ENCODE results near the gene HOXC10.

Gene HOXC10

DNA sequence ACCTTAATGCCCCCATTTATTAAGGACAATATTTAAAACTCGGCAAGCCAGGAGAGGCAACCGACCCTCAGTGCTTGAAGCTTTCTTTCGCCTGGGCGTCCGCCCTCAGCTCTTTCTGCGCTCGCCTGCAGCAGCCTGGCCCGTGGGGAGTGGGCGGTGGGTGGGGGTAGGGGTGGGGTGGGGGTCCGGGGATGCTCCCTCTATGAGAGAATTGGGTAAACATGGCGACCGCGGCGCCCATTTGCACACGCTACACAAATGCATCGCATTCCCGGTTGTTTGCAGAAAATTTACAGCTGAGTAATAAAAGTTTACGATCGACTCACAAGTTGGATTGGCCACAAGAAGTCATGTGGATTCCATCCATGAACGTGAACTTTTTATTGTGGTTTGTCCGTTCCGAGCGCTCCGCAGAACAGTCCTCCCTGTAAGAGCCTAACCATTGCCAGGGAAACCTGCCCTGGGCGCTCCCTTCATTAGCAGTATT, 31.6 kb downstream of the HOXC10 start:
- TF ChIP-seq, protein P1, sequence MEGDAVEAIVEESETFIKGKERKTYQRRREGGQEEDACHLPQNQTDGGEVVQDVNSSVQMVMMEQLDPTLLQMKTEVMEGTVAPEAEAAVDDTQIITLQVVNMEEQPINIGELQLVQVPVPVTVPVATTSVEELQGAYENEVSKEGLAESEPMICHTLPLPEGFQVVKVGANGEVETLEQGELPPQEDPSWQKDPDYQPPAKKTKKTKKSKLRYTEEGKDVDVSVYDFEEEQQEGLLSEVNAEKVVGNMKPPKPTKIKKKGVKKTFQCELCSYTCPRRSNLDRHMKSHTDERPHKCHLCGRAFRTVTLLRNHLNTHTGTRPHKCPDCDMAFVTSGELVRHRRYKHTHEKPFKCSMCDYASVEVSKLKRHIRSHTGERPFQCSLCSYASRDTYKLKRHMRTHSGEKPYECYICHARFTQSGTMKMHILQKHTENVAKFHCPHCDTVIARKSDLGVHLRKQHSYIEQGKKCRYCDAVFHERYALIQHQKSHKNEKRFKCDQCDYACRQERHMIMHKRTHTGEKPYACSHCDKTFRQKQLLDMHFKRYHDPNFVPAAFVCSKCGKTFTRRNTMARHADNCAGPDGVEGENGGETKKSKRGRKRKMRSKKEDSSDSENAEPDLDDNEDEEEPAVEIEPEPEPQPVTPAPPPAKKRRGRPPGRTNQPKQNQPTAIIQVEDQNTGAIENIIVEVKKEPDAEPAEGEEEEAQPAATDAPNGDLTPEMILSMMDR (IDR thresholded peaks at IDR 0.05; ENCODE audit: insufficient read depth, low read length, missing control alignments): no peak
- peak; percentile 86 for DNase-seq (ENCODE audit: low read depth, low spot score)
- POLR2A ChIA-PET: interaction anchor here (0.5 to 2.8 kb wide), 14 partner anchors 9 to 455 kb away, joined by 3 to 53 read pairs (median 4); partner anchors contain the start of genes HOXC10, HOXC5, HOXC6 and HOXC8
- peak overlapping the region; percentile 88 for H3K4me3 ChIP-seq (ENCODE audit: low read depth, low read length)
- CTCF ChIA-PET: interaction anchor here (0.6 to 21.3 kb wide), 15 partner anchors 9 to 354 kb away, joined by 3 to 385 read pairs (median 6); partner anchors contain the start of genes HOXC10, HOXC5, HOXC6 and HOXC8

DNA sequence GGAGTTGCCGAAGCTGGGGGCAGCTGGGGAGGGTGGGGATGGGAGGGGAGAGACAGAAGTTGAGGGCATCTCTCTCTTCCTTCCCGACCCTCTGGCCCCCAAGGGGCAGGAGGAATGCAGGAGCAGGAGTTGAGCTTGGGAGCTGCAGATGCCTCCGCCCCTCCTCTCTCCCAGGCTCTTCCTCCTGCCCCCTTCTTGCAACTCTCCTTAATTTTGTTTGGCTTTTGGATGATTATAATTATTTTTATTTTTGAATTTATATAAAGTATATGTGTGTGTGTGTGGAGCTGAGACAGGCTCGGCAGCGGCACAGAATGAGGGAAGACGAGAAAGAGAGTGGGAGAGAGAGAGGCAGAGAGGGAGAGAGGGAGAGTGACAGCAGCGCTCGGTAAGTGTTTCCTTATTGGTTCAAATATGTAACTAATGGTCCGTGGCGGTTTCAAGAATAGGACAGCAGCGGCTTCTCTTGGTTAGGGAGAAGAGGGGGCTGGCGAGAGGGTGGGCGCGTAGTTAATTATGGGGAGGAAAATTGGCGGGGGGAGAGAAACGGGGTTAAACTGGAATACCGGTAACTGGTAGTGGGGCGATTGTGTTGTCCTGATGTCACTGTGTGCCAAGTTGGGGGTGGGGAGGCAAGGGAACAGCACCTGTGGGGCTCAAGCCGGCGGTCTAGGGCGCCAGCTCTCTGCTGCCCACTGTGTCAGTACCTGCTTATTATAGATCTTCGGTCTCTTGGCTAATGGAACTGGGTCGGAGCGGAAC, 32.3 kb downstream of the HOXC10 start:
- ChIA-PET CTCF (interaction anchor here (0.6 to 21.3 kb wide), 21 partner anchors 9 to 353 kb away, joined by 3 to 385 read pairs (median 5); partner anchors contain the start of genes HOXC10, HOXC5, HOXC6 and HOXC8), POLR2A (interaction anchor here (0.5 to 2.8 kb wide), 21 partner anchors 9 to 455 kb away, joined by 3 to 53 read pairs (median 4); partner anchors contain the start of genes HOXC10, HOXC5, HOXC6 and HOXC8)
- peak overlapping the region; percentile 88 for H3K4me3 ChIP-seq (ENCODE audit: low read depth, low read length)
- TF ChIP-seq, protein P1 (IDR thresholded peaks at IDR 0.05; ENCODE audit: insufficient read depth, low read length, missing control alignments): no peak
- DNase-seq (ENCODE audit: low read depth, low spot score): no peak

DNA sequence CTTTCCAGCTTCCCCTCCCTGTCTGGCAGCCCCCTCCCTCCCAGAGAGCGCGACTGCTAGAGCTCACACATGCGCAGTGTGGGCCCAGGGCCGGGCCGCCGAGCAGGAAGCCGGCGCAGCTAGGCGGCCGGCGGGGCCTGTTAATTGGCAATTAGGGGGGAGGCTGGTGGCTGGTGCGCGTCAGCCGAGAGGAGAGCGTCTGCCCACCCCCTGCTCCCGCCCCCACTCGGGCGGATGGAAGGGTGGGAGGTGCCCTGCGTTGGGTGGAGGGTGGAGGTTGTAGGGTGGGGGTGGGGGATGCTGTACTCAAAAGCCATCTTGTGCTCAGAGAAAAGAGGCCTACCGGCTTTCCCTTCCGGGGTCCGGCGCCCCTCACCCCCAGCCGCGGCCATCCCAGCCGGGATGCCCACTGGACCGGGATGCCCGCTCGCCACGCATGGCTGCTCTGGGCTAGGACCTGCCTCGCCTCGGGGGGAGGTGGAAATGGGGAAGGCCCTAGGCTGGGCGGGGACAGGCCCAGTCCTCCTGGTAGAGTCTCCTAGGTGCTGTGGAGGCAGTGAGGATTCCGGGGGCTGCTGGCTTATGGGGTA, 33.0 kb downstream of the HOXC10 start:
- H3K4me3 ChIP-seq (ENCODE audit: low read depth, low read length): peak overlapping the region; percentile 88
- DNase-seq (ENCODE audit: low read depth, low spot score): peak; percentile 82
- TF ChIP-seq, protein P1 (IDR thresholded peaks at IDR 0.05; ENCODE audit: insufficient read depth, low read length, missing control alignments): no peak
- ChIA-PET CTCF (interaction anchor here (0.6 to 21.3 kb wide), 18 partner anchors 10 to 352 kb away, joined by 3 to 385 read pairs (median 5); partner anchors contain the start of genes HOXC10, HOXC5, HOXC6 and HOXC8), POLR2A (interaction anchor here (0.6 to 2.8 kb wide), 18 partner anchors 10 to 178 kb away, joined by 3 to 53 read pairs (median 4); partner anchors contain the start of genes HOXC10, HOXC5, HOXC6 and HOXC8)

DNA sequence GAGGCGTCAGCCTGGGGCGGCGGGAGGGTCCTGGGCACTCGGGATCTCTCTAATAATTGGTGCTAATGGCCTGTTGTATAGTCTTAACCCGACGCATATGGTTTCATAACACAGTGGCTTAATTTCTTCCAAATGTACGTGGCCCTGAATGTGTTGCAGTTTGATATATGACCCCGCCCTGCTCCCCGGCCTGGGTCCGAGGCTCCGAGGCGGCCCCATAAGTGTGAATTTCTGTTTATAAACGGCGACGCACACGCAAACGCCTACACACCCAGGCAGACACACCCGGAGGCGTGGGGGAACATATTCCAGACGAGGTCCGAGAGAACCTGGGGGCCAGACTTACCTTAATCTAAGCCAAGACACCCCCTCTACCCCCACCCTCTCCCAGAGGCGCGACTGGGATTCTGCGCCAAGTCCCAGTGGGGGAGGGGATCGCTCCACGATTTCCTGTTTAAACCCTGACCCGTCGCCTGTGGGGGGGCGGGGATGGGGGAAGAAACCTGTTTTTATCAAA, 33.6 kb downstream of the HOXC10 start:
- ChIA-PET POLR2A (interaction anchor here (0.6 kb wide), 1 partner anchor 23 kb away, joined by 3 read pairs; no protein-coding TSS in a partner anchor), CTCF (interaction anchor here (21.3 to 23.4 kb wide), 2 partner anchors 11 to 179 kb away, joined by 385 to 908 read pairs; partner anchors contain the start of genes HOXC5, HOXC6 and SMUG1)
- TF ChIP-seq, protein P1 (IDR thresholded peaks at IDR 0.05; ENCODE audit: insufficient read depth, low read length, missing control alignments): no peak
- DNase-seq (ENCODE audit: low read depth, low spot score): no peak
- H3K4me3 ChIP-seq (ENCODE audit: low read depth, low read length): peak overlapping the region; percentile 88

DNA sequence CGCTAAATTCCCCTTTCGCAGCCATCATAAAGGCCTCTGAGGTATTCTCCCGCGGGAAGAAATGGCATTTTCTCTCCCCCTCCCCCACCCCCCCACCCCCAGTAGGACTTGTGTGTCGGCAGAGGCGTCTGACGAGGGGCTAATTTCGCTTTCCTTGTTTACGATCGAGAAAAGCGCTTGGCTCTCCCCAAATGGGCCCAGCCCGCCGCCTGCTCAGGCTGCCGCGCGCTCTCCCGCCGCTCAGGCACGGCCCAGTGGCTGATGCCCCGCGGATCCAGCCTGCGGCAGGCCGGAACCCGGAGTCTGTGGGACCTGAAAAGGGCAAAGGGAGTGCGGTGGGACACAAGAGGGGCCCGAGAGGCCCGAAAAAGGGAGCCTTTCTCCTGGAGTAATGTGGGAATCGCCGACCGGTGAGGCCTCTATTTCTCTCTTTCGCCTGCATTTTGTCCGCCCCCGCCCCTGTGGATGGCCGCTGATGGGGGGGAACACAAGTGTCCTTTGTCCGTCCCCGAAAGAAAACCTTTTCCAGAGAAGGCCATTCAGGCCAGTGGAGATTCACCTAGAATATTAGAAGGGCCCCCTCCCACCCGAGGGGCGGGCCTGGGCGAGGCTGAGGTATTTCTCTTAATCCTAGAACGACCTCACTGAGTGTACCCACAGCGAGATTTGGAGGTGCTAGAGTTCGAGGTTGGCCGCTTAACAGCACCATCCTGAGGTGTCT, 34.3 kb downstream of the HOXC10 start:
- CTCF ChIA-PET: interaction anchor here (5.8 to 23.4 kb wide), 2 partner anchors 13 to 179 kb away, joined by 55 to 908 read pairs; partner anchors contain the start of genes HOXC5 and SMUG1
- POLR2A ChIA-PET: no interaction called here
- H3K4me3 ChIP-seq (ENCODE audit: low read depth, low read length): peak overlapping the region; percentile 88
- DNase-seq (ENCODE audit: low read depth, low spot score): no peak
- TF ChIP-seq, protein P1 (IDR thresholded peaks at IDR 0.05; ENCODE audit: insufficient read depth, low read length, missing control alignments): no peak

All from AG04449 (cell line).